Mesodermal cell (in vitro differentiated cells): ENCODE data around the gene ROGDI.
"Not testable (repeated sequence)": the region's sequence is repeated elsewhere in the genome, so short reads cannot be mapped to it uniquely, and the experiment has no call there.

ENCODE experiments used
- H3K27ac ChIP-seq: 2 replicates; pipeline ENCODE4 v1.7.0; 2013; ENCODE audit warnings: mild to moderate bottlenecking, low read depth, low read length, moderate library complexity; ENCODE audit not compliant: severe bottlenecking
- H3K36me3 ChIP-seq: 2 replicates; pipeline ENCODE4 v1.7.1; 2013; ENCODE audit warnings: mild to moderate bottlenecking, low read length, moderate library complexity; ENCODE audit not compliant: control insufficient read depth, insufficient read depth
- H3K4me1 ChIP-seq: one replicate; pipeline ENCODE4 v1.7.1; 2013; ENCODE audit warnings: mild to moderate bottlenecking, low read length; ENCODE audit not compliant: insufficient read depth, control insufficient read depth, poor library complexity, severe bottlenecking
- H3K4me3 ChIP-seq: 2 replicates; pipeline ENCODE4 v1.7.0; 2013; ENCODE audit warnings: low read length, control low read depth, mild to moderate bottlenecking; ENCODE audit not compliant: insufficient read depth, poor library complexity, severe bottlenecking; ENCODE audit errors: extremely low read depth
- H3K9me3 ChIP-seq: 2 replicates; pipeline ENCODE4 v1.7.1; 2013; ENCODE audit warnings: mild to moderate bottlenecking, low read length, moderate library complexity; ENCODE audit not compliant: control insufficient read depth
- WGBS, 2 experiments: methylation state at CpG; one replicate each; pipeline ENCODE4 v1.1.5; 2013; ENCODE audit warnings: missing lambda C conversion rate in 2 of 2; ENCODE audit not compliant: insufficient coverage in 2 of 2; 5-methylcytosine and 5-hydroxymethylcytosine counted together

ROGDI gene

GRCh38 chr16:4790261-4790660, 12.2 kb downstream of the ROGDI start:
- Histone ChIP-seq H3K9me3 (no peaks in the 10 kb centered on the region), H3K36me3 (no peaks in the 10 kb centered on the region), H3K27ac (no peak overlapping the region), H3K4me1 (peaks cover 7% of the 10 kb centered on the region), H3K4me3 (no peak overlapping the region)
- 87 to 91% methylated on average over 10 of the region's 10 CpGs for WGBS, 2 experiments

- Histone ChIP-seq H3K9me3 (no peaks in the 10 kb centered on the region), H3K4me1 (peaks cover 7% of the 10 kb centered on the region), H3K36me3 (no peaks in the 10 kb centered on the region), H3K4me3 (no peak overlapping the region), H3K27ac (no peak overlapping the region)
- 70 to 89% methylated on average over 2 to 6 of the region's 7 CpGs for WGBS, 2 experiments
These were observed 13.5 kb downstream of the ROGDI start for GRCh38 chr16:4788910-4789309.

- no peak overlapping the region for H3K4me3 ChIP-seq
- no peaks in the 10 kb centered on the region for H3K36me3 ChIP-seq
- 91 to 94% methylated on average over 9 of the region's 9 CpGs for WGBS, 2 experiments
- no peak overlapping the region for H3K27ac ChIP-seq
- no peaks in the 10 kb centered on the region for H3K9me3 ChIP-seq
- peaks cover 7% of the 10 kb centered on the region for H3K4me1 ChIP-seq
These were observed 13.9 kb downstream of the ROGDI start for GRCh38 chr16:4788489-4788889.

- Histone ChIP-seq H3K4me1 (peaks cover 7% of the 10 kb centered on the region), H3K4me3 (no peak within 1 kb of the TSS), H3K27ac (no peak within 1 kb of the TSS), H3K9me3 (no peaks in the 10 kb centered on the region), H3K36me3 (no peaks in the 10 kb centered on the region)
- WGBS, 2 experiments: 73 to 92% methylated on average over 8 to 9 of the region's 14 CpGs
These were observed 14.6 kb downstream of the ROGDI start, which contains the start of gene SEPTIN12 for GRCh38 chr16:4787627-4788482. Gene SEPTIN12 (minus strand): TSS chr16:4788345. CDS start chr16:4787645, 700 bp downstream.

- Histone ChIP-seq H3K9me3 (no peaks in the 10 kb centered on the region), H3K4me1 (peaks cover 7% of the 10 kb centered on the region), H3K36me3 (no peaks in the 10 kb centered on the region), H3K4me3 (no peak overlapping the region), H3K27ac (no peak overlapping the region)
- 84 to 93% methylated on average over 4 to 5 of the region's 8 CpGs for WGBS, 2 experiments
These were observed 15.4 kb downstream of the ROGDI start for GRCh38 chr16:4787068-4787467.

GRCh38 chr16:4785758-4786433, 16.5 kb downstream of the ROGDI start:
- 90 to 94% methylated on average over 10 to 15 of the region's 23 CpGs for WGBS, 2 experiments
- Histone ChIP-seq H3K9me3 (no peaks in the 10 kb centered on the region), H3K27ac (no peak overlapping the region), H3K36me3 (no peaks in the 10 kb centered on the region), H3K4me1 (peaks cover 7% of the 10 kb centered on the region), H3K4me3 (no peak overlapping the region)

- H3K9me3 ChIP-seq, H3K4me3 ChIP-seq, H3K27ac ChIP-seq, H3K4me1 ChIP-seq, H3K36me3 ChIP-seq: not testable (repeated sequence)
- 87 to 88% methylated on average over 9 to 11 of the region's 14 CpGs for WGBS, 2 experiments
These were observed 17.9 kb downstream of the ROGDI start for GRCh38 chr16:4784444-4784987.

- H3K36me3 ChIP-seq: no peaks in the 10 kb centered on the region
- H3K9me3 ChIP-seq: no peaks in the 10 kb centered on the region
- no peak overlapping the region for H3K27ac ChIP-seq
- no peak overlapping the region for H3K4me3 ChIP-seq
- H3K4me1 ChIP-seq: peaks cover 5% of the 10 kb centered on the region
- 84 to 85% methylated on average over 15 to 16 of the region's 16 CpGs for WGBS, 2 experiments
These were observed 18.5 kb downstream of the ROGDI start for GRCh38 chr16:4783951-4784336.

- Histone ChIP-seq H3K27ac (no peak overlapping the region), H3K4me1 (peaks cover 4% of the 10 kb centered on the region), H3K9me3 (no peaks in the 10 kb centered on the region), H3K36me3 (no peaks in the 10 kb centered on the region), H3K4me3 (no peak overlapping the region)
- WGBS, 2 experiments: 90 to 94% methylated on average over 14 to 19 of the region's 25 CpGs
These were observed 19.0 kb downstream of the ROGDI start for GRCh38 chr16:4783251-4783950.

- H3K4me1 ChIP-seq: no peaks in the 10 kb centered on the region
- no peaks in the 10 kb centered on the region for H3K36me3 ChIP-seq
- H3K9me3 ChIP-seq: no peaks in the 10 kb centered on the region
- no peak overlapping the region for H3K27ac ChIP-seq
- WGBS, 2 experiments: 82 to 100% methylated on average over 3 of the region's 4 CpGs
- H3K4me3 ChIP-seq: no peak overlapping the region
These were observed 22.2 kb downstream of the ROGDI start for GRCh38 chr16:4780235-4780634.
